Activated T-helper 1 cell treated with anti-CD3 and anti-CD28 coated beads, Interleukin-2, amount 50 U/mL, for 16 hours (primary cell): ENCODE data around the gene ZNF778.
"Not testable (repeated sequence)": the region's sequence is repeated elsewhere in the genome, so short reads cannot be mapped to it uniquely, and the experiment has no call there.

Source experiments
- DNase-seq, 2 donors: peaks; one replicate each; pipeline ENCODE4 v3.0.0-alpha.2; 2020; ENCODE audit warnings: low read depth in 1 of 2, low spot score in 1 of 2

Gene ZNF778

GRCh38 chr16:89179656-89180315 is 37.7 kb upstream of the ZNF778 start:
- no peak for DNase-seq

DNA sequence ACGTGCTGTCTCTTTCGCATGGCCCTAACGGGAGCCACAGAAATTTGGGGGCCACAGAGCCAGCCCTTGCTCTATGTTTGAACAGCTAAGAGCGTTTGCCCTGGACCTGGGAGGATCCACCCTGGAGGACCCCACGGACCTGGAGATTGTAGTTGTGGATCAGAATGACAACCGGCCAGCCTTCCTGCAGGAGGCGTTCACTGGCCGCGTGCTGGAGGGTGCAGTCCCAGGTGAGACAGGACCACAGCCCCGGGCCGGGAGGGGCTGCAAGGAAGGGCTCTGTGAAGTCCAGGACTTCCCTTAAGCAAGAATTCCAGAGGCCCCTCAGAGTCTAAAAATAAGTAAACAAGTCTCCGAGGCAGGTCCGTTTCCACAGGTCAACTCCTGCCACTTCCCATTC is 34.0 kb upstream of the ZNF778 start:
- DNase-seq: no peak

DNA sequence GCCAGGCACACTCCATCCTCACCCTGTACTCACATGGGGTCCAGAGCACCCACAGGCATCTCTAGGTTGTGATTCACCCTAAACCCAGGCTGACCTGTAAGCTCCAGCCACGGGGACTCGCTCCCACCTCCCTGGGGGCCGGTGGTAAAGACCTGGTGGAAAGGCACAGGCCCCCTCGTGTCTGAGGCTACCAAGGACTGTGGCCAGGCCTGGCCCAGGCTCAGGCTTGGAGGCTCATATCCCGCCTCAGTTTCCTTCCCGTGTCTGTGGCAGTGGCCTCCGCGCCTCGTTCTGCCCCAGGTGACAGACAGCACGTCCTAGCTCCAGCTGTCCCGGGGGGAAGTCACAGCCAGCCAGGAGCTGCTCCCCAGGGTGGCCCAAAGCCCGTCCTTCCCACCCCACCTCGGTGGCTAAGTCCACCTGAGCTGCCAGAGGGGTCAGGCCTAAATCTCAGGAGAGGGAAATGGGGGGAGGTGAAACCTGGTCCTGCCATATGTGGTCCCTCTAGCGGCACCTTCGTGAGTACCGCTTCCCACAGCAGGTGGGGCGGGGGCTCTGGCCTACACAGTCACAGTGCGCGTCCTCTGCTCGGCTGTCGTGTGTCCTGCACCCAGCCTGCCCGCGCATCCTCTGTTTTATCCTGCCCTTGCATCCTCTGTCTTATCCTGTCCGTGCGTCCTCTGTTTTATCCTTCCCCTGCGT is 33.4 kb upstream of the ZNF778 start:
- DNase-seq: no peak

DNA sequence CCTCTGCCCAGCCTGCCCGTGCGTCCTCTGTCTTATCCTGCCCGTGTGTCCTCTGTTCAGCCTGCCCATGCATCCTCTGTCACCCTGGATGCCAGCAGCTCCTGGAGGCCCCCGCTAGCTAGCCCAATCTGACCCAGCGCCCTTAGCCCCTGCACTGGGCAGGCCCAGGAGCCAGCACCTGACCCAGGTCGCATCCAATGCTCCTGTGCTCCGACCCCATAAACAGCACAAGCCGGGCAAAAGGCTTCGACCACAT is 32.9 kb upstream of the ZNF778 start:
- no peak for DNase-seq

DNA sequence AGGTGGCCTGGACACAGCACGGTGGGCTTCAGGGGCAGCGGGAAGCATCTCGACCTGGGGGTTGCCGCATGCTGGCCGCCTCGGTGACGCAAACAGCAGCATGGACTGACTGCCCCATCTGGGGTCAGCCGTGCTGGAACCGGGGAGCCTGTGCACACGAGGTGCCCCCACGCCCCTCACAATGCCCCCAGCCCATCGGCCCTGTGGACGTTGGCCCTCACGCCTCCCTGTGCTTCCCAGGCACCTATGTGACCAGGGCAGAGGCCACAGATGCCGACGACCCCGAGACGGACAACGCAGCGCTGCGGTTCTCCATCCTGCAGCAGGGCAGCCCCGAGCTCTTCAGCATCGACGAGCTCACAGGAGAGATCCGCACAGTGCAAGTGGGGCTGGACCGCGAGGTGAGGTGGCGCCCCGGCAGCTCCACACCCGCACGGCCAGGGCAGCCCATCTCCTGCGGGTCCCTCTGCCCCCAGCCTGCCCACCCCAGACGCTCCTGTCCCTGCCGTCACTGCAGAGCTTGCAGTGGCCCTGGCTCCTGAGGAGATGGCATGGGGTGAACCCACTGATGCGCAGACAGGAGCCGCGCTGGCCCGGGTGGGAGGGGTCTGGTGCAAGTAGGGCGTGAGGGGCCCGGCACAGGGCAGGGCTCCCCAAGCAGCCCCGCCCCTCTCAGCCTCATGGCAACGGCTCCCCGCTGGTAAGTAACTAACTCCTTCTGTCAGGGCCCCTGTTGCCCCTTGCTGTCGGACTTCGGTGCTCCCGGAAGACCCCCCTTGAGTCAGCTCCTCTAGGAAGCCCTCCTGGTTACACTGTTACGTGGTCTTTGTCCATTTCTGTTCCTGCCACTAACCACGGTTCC is 32.3 kb upstream of the ZNF778 start:
- no peak for DNase-seq

DNA sequence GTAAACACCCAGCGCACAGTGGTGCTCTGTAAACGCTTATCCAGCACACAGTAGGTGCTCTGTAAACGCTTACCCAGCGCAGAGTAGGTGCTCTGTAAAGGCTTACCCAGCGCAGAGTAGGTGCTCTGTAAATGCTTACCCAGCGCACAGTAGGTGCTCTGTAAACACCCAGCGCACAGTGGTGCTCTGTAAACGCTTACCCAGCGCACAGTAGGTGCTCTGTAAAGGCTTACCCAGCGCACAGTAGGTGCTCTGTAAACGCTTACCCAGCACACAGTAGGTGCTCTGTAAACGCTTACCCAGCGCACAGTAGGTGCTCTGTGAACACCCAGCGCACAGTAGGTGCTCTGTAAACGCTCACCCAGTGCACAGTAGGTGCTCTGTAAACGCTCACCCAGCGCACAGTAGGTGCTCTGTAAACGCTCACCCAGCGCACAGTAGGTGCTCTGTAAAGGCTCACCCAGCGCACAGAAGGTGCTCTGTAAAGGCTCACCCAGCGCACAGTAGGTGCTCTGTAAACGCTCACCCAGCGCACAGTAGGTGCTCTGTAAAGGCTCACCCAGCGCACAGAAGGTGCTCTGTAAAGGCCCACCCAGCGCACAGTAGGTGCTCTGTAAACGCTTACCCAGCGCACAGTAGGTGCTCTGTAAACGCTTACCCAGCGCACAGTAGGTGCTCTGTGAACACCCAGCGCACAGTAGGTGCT is 31.5 kb upstream of the ZNF778 start:
- DNase-seq: not testable (repeated sequence)

GRCh38 chr16:89186593-89187031 is 30.9 kb upstream of the ZNF778 start:
- DNase-seq: not testable (repeated sequence)

- DNase-seq: no peak
These were observed 30.3 kb upstream of the ZNF778 start for GRCh38 chr16:89187032-89187769.

DNA sequence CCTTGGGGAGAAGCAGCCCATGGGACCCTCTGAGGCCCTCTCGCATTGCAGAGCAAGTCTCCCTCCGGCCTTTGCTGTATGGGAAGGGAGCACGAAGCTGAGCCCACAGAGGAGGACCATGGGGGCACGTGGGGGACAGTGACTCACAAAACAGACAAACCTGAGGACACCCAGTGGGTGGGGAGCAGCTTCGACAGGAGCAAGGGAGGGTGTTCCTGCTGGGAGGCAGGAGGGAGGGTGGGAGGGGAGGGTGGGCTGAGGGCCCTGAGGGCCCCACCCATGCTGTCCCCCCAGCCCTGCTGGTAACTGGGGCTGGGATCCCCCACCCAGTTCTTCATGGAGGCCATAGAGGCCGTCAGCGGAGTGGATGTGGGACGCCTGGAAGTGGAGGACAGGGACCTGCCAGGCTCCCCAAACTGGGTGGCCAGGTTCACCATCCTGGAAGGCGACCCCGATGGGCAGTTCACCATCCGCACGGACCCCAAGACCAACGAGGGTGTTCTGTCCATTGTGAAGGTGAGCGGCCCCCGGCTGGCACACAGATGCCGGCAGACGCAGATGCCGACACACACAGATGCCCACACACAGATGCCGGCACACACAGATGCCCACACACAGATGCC is 29.6 kb upstream of the ZNF778 start:
- DNase-seq: no peak

- not testable (repeated sequence) for DNase-seq
These were observed 28.8 kb upstream of the ZNF778 start for GRCh38 chr16:89188471-89189357.

DNA sequence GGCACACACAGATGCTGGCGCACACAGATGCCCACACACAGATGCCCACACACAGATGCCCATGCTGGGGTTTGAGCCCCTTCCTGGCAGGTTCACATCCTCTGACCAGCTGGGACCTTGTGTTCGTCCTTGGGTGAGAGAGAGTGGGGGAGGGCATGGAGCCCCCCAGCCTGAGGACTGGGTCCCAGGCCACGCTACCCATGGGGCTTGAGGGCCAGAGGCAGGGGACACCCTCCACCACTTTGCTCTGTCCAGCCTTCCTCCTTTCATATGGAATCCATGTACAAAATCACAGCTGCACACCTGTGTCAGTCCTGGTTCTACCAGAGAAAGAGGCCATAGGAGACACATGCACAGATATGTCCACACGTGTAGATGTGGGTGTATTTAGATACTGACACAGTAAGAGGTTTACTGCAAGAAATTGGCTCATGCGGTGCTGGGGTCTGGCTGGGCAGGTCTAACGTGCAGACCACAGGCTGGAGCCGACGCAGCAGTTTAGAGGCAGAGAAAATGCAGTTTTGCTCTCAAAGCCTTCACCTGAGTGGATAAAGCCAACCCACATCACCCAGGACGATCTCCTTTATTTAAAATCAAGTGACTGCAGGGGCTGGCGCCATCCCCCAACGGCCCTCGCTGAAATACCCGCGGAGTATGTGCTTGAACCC is 28.0 kb upstream of the ZNF778 start:
- no peak for DNase-seq

DNA sequence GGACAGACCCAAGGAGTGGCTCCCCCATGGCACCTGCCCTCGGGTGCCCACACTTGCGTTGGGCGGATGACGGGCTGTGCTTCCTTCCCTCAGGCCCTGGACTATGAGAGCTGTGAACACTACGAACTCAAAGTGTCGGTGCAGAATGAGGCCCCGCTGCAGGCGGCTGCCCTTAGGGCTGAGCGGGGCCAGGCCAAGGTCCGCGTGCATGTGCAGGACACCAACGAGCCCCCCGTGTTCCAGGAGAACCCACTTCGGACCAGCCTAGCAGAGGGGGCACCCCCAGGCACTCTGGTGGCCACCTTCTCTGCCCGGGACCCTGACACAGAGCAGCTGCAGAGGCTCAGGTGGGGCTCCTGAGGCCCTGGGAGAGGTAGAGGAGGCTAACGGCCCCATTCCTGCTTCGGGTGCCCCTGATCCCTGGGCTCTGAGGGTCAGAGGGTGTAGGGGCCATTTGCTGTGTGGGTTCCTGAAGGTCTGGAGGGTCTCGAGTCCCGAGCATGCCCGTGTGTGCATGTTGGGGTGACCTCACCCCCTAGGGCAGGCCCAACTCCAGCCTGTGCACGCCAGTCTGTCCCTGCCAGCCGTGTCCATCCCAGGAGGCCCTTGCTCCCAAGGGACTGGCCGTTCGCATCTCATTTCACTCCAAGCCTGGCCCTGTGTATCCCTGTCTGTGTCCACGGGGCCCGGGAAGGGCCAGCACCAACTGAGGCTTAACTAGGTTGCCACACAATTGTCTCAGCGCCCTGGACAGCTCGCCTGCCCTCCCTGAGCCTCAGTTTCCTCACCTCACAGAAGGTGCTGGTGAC is 27.1 kb upstream of the ZNF778 start:
- no peak for DNase-seq

- no peak for DNase-seq
These were observed 26.2 kb upstream of the ZNF778 start for GRCh38 chr16:89191033-89191900.

- no peak for DNase-seq
These were observed 25.7 kb upstream of the ZNF778 start for GRCh38 chr16:89191901-89192185.

DNA sequence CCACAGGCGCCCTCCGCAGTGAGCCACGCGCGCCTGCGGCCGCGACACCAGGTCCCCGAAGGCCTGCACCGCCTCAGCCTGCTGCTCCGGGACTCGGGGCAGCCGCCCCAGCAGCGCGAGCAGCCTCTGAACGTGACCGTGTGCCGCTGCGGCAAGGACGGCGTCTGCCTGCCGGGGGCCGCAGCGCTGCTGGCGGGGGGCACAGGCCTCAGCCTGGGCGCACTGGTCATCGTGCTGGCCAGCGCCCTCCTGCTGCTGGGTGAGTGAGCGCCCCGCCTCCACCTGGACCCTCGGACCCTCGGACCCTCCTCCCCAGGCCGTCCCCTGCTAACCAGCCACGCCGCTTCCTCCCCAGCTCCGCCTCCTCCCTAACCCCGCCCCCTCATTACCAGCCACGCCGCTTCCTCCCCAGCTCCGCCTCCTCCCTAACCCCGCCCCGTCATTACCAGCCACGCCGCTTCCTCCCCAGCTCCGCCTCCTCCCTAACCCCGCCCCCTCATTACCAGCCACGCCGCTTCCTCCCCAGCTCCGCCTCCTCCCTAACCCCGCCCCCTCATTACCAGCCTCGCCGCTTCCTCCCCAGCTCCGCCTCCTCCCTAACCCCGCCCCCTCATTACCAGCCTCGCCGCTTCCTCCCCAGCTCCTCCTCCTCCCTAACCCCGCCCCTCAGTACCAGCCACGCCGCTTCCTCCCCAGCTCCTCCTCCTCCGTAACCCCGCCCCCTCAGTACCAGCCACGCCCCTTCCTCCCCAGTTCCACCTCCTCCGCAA is 25.1 kb upstream of the ZNF778 start:
- DNase-seq: not testable (repeated sequence)

DNA sequence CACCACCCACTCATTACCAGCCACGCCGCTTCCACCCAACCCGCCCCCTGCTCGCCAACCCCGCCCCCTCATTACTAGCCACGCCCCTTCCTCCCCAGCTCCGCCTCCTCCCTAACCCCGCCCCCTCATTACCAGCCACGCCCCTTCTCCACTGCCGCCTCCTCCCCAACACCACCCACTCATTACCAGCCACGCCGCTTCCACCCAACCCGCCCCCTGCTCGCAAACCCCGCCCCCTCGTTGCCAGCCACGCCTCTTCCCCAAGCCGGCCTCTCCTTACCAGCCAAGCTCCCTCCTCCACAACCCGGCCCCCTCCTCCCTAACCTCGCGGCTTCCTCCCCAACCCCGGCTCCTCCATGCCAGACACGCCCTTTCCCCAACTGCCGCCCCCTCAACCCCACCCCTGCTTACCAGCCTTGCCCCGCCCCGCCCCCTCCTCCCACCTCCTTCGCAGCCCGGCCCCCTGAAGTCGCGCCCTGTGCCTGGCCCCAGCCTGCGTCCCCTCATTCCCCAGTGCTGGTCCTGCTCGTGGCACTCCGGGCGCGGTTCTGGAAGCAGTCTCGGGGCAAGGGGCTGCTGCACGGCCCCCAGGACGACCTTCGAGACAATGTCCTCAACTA is 24.4 kb upstream of the ZNF778 start:
- peak in 1 of 2 donors; percentile 71 for DNase-seq
